Breast epithelium (tissue), 4 donors: Measurements from ENCODE around the gene ESYT2. TPM values are rescaled to one million over a fixed set of nuclear protein-coding genes. Genes with fewer than 3 reads are reported as not detected.

Source experiments
- DNase-seq, 2 donors: peaks; one replicate each; pipeline ENCODE4 v3.0.0-alpha.2; 2019; ENCODE audit warnings: low spot score in 2 of 2
- H3K27ac ChIP-seq, 2 donors: fragments of 200-600 bp; sonication (generic) in 1 of 2; one replicate each; pipeline ENCODE4 v1.5.1; 2016 to 2019; ENCODE audit warnings: mild to moderate bottlenecking in 1 of 2
- H3K27me3 ChIP-seq, 2 donors: fragments of 200-600 bp; sonication (generic) in 1 of 2; one replicate each; pipeline versions ENCODE4 v1.5.1 to v1.6.0; 2017 to 2019; ENCODE audit warnings: control low read depth in 1 of 2, mild to moderate bottlenecking in 1 of 2
- H3K36me3 ChIP-seq: fragments of 200-600 bp; one replicate; pipeline ENCODE4 v1.5.1; 2019
- H3K4me1 ChIP-seq, 2 donors: fragments of 200-600 bp; sonication (generic); one replicate each; pipeline ENCODE4 v1.5.1; 2016 to 2019; ENCODE audit warnings: control low read depth in 1 of 2
- H3K4me3 ChIP-seq, 3 donors: fragments of 200-600 bp; sonication (generic); 1 replicate in 2 of 3; 2 replicates in 1 of 3; pipeline ENCODE4 v1.5.1; 2016 to 2019; ENCODE audit warnings: mild to moderate bottlenecking in 3 of 3, moderate library complexity in 2 of 3
- H3K9me3 ChIP-seq, 2 donors: fragments of 200-600 bp; sonication (generic) in 1 of 2; one replicate each; pipeline ENCODE4 v1.5.1; 2016 to 2019; ENCODE audit warnings: control low read depth in 1 of 2
- POLR2A ChIP-seq: fragments of 450-650 bp; IDR thresholded peaks from one replicate; pipeline ENCODE4 v1.6.1; 2016; ENCODE audit warnings: antibody characterized with exemption, mild to moderate bottlenecking, moderate library complexity
- POLR2AphosphoS5 ChIP-seq, 3 donors: sonication (generic); formaldehyde crosslinking; IDR thresholded peaks; one replicate each; pipeline ENCODE4 v1.6.1; 2017; ENCODE audit warnings: antibody characterized with exemption in 3 of 3
- intact Hi-C: fragments of 100-400 bp; cut with DNase I; formaldehyde crosslinking; loops from one replicate; pipeline ENCODE4 v1.15.1; 2023; ENCODE audit warnings: low total_unique reads
- total RNA-seq, 3 donors: library from RNA; depleted of rRNA; stranded (reverse); fragments of >200 nt; gene quantifications; one replicate each; pipeline ENCODE4 v1.1.0, GENCODE V29; 2016
- TF ChIP-seq, protein P1 (sequence below), 3 donors: fragments of 450-650 bp; IDR thresholded peaks; one replicate each; pipeline ENCODE4 v1.5.1; 2016 to 2017; ENCODE audit warnings: antibody characterized with exemption in 3 of 3, mild to moderate bottlenecking in 3 of 3, moderate library complexity in 3 of 3

Gene ESYT2
- total RNA-seq, 3 donors from 2014 or later = 97.3 to 155 (median 115) TPM

DNA sequence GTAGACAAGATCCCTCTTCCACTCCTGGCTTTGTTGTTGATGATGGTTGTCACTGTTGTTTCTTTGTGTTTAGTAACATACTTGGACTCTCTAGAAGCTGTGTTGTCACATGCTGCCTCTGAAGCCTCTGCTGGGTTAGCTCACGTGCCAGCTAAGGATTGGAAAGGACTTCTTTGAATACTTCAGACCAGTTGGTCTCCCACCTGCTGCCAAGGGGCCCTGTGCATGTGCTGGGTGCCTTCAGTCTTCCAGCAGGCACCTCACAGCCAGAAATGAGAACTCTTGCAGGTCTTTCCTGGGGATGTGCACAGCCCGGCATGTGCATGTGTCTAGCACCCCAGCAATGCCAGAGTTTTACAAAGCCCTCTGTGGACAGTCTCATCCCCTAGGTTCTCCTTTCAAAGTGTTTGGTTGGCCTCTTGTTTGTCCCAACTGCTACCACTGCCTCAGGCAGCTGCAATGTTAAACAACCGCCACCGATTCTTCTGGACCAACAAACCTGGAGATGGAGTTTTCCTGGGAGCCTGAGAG, 103.0 kb downstream of the ESYT2 start:
- TF ChIP-seq, protein P1, sequence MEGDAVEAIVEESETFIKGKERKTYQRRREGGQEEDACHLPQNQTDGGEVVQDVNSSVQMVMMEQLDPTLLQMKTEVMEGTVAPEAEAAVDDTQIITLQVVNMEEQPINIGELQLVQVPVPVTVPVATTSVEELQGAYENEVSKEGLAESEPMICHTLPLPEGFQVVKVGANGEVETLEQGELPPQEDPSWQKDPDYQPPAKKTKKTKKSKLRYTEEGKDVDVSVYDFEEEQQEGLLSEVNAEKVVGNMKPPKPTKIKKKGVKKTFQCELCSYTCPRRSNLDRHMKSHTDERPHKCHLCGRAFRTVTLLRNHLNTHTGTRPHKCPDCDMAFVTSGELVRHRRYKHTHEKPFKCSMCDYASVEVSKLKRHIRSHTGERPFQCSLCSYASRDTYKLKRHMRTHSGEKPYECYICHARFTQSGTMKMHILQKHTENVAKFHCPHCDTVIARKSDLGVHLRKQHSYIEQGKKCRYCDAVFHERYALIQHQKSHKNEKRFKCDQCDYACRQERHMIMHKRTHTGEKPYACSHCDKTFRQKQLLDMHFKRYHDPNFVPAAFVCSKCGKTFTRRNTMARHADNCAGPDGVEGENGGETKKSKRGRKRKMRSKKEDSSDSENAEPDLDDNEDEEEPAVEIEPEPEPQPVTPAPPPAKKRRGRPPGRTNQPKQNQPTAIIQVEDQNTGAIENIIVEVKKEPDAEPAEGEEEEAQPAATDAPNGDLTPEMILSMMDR (IDR thresholded peaks at IDR 0.05) = no peak
- no peak for TF ChIP-seq POLR2A
- TF ChIP-seq POLR2AphosphoS5 (IDR thresholded peaks at IDR 0.05) = no peak
- Histone ChIP-seq H3K27ac (no peak overlapping the region), H3K9me3 (no peaks in the 10 kb centered on the region), H3K4me1 (no peaks in the 10 kb centered on the region), H3K36me3 (no peaks in the 10 kb centered on the region), H3K27me3 (no peaks in the 10 kb centered on the region), H3K4me3 (no peak overlapping the region)
- intact Hi-C loops = no loop called here
- DNase-seq = no peak

DNA sequence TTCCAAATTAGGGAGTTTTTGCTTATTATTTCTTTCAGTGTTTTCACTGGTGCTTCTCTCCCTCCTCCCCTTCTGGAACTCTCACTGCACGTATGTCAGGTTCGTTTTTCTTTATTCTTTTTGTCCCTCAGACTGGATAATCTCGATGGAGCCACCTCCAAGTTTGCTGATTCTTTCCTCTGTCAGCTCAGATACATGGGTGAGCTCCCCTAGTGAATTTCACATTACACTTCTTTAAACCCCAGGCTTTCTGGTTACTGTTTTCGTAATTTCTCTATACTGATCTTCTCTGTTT, 103.9 kb downstream of the ESYT2 start:
- H3K9me3 ChIP-seq = no peaks in the 10 kb centered on the region
- no peak overlapping the region for H3K4me3 ChIP-seq
- no peaks in the 10 kb centered on the region for H3K27me3 ChIP-seq
- no peak for TF ChIP-seq POLR2A
- TF ChIP-seq POLR2AphosphoS5 (IDR thresholded peaks at IDR 0.05) = no peak
- TF ChIP-seq, protein P1 (IDR thresholded peaks at IDR 0.05) = no peak
- DNase-seq = no peak
- no peaks in the 10 kb centered on the region for H3K4me1 ChIP-seq
- intact Hi-C loops = no loop called here
- H3K27ac ChIP-seq = no peak overlapping the region
- H3K36me3 ChIP-seq = no peaks in the 10 kb centered on the region

DNA sequence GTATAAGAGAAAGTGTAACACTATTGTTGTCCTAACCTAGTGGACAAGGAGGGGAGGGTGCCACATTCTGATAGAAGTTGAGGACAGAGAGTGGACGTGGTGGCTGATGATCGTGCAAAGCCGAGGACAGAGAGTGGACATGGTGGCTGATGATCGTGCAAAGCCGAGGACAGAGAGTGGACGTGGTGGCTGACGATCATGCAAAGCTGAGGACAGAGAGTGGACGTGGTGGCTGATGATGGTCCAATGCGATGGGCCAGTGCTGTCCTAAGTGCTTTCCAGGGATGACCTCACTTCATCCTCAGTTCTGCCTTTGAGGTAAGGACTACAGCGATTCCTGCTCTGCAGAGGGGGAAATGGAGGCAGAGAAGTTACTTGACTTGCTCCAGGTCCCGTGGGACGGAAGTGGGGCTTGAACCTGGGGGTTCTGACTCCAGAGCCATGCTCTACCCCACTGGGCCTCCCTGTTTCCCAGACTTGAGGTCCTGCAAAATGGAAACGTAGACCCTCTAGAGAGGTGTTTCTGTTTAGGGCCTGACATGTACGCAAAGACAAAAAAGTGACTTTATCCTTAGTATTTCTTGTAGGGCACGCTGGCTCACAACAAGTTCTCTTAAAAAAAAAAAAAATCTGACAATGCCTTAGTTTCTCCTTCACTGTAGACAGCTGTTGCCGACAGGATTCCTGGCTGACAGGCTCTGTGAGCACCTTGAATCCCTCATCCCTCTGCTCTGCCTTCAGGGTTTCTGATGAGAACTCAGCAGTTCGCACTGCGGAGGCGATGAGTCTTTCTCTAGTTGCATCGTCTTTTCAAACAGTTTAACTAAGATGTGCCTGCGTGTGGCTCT, 104.4 kb downstream of the ESYT2 start:
- TF ChIP-seq POLR2A = no peak
- TF ChIP-seq POLR2AphosphoS5 (IDR thresholded peaks at IDR 0.05) = no peak
- TF ChIP-seq, protein P1 (IDR thresholded peaks at IDR 0.05) = no peak
- H3K27me3 ChIP-seq = no peaks in the 10 kb centered on the region
- no peaks in the 10 kb centered on the region for H3K4me1 ChIP-seq
- no peak overlapping the region for H3K4me3 ChIP-seq
- DNase-seq = no peak
- H3K9me3 ChIP-seq = no peaks in the 10 kb centered on the region
- H3K27ac ChIP-seq = no peak overlapping the region
- intact Hi-C loops = no loop called here
- no peaks in the 10 kb centered on the region for H3K36me3 ChIP-seq

DNA sequence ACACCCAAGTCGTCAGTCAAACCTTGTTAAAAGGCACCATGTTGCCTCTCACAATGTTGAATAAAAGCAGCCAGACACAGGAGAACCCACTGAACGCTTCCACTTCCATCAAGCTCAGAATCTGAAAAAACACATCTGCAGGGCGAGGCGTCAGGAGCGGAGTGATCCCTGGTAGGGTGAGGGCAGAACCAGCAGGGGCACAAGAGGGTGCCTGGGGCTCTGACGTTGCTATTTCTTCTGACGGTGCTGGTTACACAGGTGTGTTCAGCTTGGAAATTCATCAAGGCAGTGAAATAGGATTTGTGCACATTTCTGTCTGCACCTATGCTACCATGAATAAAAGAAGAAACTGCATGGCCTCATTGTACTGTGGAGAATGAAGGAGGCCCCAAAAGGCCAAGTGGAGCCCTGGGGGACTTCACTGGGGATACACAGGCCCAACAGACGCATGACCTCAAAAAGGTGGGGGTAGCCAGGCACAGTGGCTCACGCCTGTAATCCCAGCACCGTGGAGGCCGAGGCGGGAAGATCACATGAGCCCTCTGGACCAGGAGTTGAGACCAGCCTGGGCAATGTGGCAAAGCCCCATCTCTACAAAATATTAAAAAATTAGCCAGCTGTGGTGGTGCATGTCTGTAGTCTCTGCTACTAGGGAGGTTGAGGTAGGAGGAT, 105.5 kb downstream of the ESYT2 start:
- Histone ChIP-seq H3K27ac (no peak overlapping the region), H3K4me3 (no peak overlapping the region), H3K4me1 (no peaks in the 10 kb centered on the region), H3K36me3 (no peaks in the 10 kb centered on the region), H3K9me3 (no peaks in the 10 kb centered on the region), H3K27me3 (no peaks in the 10 kb centered on the region)
- DNase-seq = no peak
- intact Hi-C loops = no loop called here
- TF ChIP-seq POLR2A = no peak
- TF ChIP-seq POLR2AphosphoS5 (IDR thresholded peaks at IDR 0.05) = no peak
- TF ChIP-seq, protein P1 (IDR thresholded peaks at IDR 0.05) = no peak

DNA sequence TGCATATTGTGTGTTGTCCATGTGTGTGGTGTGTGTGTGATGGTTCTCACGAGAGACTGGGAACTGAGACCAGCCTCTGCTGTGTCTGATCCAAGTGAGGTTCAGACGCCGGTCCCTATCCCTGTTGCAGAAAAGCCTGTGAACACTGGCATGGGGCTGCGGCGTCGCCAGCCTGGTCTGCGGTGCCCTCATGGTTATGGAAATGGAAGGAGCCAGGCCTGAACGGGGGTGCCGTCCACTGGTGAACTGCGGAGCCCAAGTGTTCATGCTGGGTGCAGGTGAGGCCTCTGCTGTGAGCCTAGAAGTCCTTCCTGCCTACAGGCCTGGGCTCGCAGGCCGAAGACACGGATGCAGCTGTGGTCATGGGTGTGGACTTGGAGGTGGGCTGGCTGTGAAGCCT, 106.0 kb downstream of the ESYT2 start:
- no peaks in the 10 kb centered on the region for H3K27me3 ChIP-seq
- TF ChIP-seq, protein P1 (IDR thresholded peaks at IDR 0.05) = no peak
- TF ChIP-seq POLR2AphosphoS5 (IDR thresholded peaks at IDR 0.05) (no peak), POLR2A (no peak)
- H3K9me3 ChIP-seq = no peaks in the 10 kb centered on the region
- H3K4me3 ChIP-seq = no peak overlapping the region
- H3K4me1 ChIP-seq = no peaks in the 10 kb centered on the region
- intact Hi-C loops = no loop called here
- no peak for DNase-seq
- H3K27ac ChIP-seq = no peak overlapping the region
- no peaks in the 10 kb centered on the region for H3K36me3 ChIP-seq
